ENCODE measurements around the gene PHACTR1. TPM values are rescaled to one million over a fixed set of nuclear protein-coding genes. Genes with fewer than 3 reads are reported as not detected.

The PHACTR1 gene
- total and polyA plus RNA-seq, 12 donors: 6.3 to 150 (median 79.9) TPM

GRCh38 chr6:13046084-13046483 is 329.5 kb downstream of the PHACTR1 start:
- Histone ChIP-seq H3K27ac (no peak overlapping the region), H3K4me1 (peaks cover 0 to 11% (median 5%) of the 10 kb centered on the region in 9 donors), H3K4me3 (no peak overlapping the region), H3K27me3 (no peaks in the 10 kb centered on the region), H3K9me3 (no peaks in the 10 kb centered on the region), H3K36me3 (no peaks in the 10 kb centered on the region)
- intact Hi-C loops (cut with DNase I): loop anchor here in 1 of 10 donors (10.0 kb wide), 1 partner anchor 131 kb away; no protein-coding TSS in a partner anchor
- TF ChIP-seq, protein P1, sequence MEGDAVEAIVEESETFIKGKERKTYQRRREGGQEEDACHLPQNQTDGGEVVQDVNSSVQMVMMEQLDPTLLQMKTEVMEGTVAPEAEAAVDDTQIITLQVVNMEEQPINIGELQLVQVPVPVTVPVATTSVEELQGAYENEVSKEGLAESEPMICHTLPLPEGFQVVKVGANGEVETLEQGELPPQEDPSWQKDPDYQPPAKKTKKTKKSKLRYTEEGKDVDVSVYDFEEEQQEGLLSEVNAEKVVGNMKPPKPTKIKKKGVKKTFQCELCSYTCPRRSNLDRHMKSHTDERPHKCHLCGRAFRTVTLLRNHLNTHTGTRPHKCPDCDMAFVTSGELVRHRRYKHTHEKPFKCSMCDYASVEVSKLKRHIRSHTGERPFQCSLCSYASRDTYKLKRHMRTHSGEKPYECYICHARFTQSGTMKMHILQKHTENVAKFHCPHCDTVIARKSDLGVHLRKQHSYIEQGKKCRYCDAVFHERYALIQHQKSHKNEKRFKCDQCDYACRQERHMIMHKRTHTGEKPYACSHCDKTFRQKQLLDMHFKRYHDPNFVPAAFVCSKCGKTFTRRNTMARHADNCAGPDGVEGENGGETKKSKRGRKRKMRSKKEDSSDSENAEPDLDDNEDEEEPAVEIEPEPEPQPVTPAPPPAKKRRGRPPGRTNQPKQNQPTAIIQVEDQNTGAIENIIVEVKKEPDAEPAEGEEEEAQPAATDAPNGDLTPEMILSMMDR (IDR thresholded peaks at IDR 0.05): no peak
- no peak for DNase-seq
- peak in 1 of 8 donors; percentile 33 for ATAC-seq
- 82 to 88% methylated on average over 4 of the region's 4 CpGs for WGBS, 2 donors

DNA sequence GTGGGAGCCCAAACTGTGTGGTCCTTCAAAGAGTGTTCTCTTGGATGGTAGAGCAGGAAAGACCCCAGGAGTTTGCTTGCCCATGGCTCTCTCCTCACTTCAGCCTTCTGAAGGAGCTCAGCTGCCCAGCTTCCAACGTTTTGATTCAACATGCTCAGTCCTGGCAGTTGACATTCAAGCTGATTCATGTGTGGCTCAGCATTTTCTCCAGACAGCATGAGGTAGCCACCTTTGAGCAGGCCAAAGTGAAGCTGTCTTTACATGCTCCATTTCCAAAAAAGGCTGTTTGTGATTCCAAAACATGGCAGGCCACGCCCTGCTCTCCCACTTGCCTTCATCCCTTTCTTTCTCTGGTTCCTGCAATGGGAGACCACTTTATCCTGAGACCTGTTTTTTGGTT is 331.5 kb downstream of the PHACTR1 start:
- TF ChIP-seq, protein P1 (IDR thresholded peaks at IDR 0.05): no peak
- H3K4me1 ChIP-seq: peaks cover 0 to 15% (median 5%) of the 10 kb centered on the region in 9 donors
- H3K27ac ChIP-seq: no peak overlapping the region
- H3K9me3 ChIP-seq: no peaks in the 10 kb centered on the region
- no peak overlapping the region for H3K4me3 ChIP-seq
- DNase-seq: no peak
- no peaks in the 10 kb centered on the region for H3K36me3 ChIP-seq
- WGBS, 2 donors: 55 to 70% methylated on average over 2 of the region's 2 CpGs
- ATAC-seq: no peak
- intact Hi-C loops (cut with DNase I): loop anchor here in 1 of 10 donors (10.0 kb wide), 1 partner anchor 133 kb away; no protein-coding TSS in a partner anchor
- no peaks in the 10 kb centered on the region for H3K27me3 ChIP-seq

DNA sequence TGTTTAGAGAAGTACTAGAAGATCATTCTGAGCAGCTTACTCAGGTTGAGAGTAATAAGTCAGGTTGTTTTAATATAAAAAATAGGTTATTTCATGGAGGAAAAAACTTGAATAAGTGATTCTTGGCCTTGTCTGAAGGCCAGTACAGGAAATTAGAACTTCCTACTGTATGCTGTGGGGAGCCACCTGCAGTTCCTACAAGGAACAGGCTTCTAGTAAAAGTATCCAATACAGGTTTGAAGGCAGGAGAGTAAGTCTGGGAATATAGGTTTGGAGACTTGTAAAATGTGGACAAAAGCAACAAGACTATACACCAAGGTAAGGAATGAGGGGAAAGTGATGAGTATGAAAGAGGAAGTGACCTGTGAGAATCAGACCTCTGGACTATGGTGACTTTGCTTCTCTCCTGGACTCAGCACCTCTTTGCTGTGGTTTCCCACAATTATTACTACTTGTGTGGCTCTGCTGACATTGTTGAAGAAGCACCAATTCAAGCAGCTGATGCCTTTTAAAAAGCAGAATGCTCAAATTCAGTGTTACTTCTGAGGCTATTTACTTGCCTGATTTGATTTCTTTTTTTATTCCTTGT is 333.2 kb downstream of the PHACTR1 start:
- H3K4me1 ChIP-seq: peaks cover 0 to 9% (median under 1%) of the 10 kb centered on the region in 9 donors
- DNase-seq (no peak), ATAC-seq (no peak)
- intact Hi-C loops (cut with DNase I): loop anchor here in 1 of 10 donors (10.0 kb wide), 1 partner anchor 135 kb away; no protein-coding TSS in a partner anchor
- no peak overlapping the region for H3K4me3 ChIP-seq
- TF ChIP-seq, protein P1 (IDR thresholded peaks at IDR 0.05): peak in 7 of 9 donors; percentile 5 to 45 (median 22)
- H3K9me3 ChIP-seq: no peaks in the 10 kb centered on the region
- H3K27ac ChIP-seq: no peak overlapping the region
- H3K27me3 ChIP-seq: no peaks in the 10 kb centered on the region
- H3K36me3 ChIP-seq: peaks cover 0 to 11% (median 0%) of the 10 kb centered on the region in 9 donors

DNA sequence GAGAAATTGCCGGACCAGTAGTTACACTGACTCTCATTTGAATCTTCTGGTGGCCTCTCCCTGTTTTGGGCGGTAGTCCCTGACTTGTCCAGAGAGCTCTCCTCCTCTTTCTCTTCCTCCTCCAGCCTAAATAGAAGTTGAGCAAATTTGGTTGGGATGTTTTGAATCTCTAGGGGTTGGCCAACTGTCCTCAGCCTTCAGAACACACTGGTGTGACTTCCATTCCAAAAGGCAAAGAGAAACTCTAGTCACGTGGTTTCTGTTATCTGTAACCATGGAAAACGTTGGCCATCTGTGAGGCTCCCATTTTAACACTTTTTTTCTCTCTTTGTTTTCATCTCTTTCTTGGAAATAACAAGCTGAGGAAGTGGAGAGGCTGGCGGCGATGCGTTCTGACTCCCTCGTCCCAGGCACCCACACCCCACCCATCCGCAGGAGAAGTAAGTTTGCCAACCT is 336.5 kb downstream of the PHACTR1 start:
- Histone ChIP-seq H3K36me3 (peaks cover 0 to 29% (median 0%) of the 10 kb centered on the region in 9 donors), H3K9me3 (no peaks in the 10 kb centered on the region), H3K4me1 (peaks cover 0 to 7% (median 0%) of the 10 kb centered on the region in 9 donors), H3K27ac (no peak overlapping the region), H3K27me3 (no peaks in the 10 kb centered on the region), H3K4me3 (peak overlapping the region in 5 of 10 donors; percentile 2 to 23 (median 7))
- peak in 6 of 8 donors; percentile 23 to 74 (median 49) for ATAC-seq
- intact Hi-C loops (cut with DNase I): no loop called here
- TF ChIP-seq, protein P1 (IDR thresholded peaks at IDR 0.05): no peak
- 55 to 57% methylated on average over 9 of the region's 9 CpGs for WGBS, 2 donors
- no peak for DNase-seq
